ENCODE measurements around the gene HDAC10.

The HDAC10 gene

DNA sequence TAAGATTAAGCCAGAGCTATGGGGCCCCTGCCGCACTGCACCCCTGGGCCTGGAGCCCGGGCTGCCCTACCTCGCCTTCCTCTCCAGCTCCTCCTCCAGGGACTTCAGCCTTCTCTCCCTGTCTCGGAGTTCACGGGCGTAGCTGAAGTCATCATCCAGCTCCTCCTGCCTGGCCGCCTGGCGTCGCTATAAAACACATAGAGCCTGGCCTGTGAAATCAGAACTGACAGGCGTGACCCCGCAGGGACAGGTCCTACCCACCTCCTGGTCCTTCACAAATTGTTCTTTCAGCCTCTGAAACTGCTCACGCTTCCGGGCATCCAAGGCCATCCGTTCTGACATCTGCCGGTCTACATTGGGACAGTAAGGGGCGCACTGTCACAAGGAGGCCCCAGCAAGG is 27.0 kb downstream of the HDAC10 start:
- no peak overlapping the region for H2AK5ac ChIP-seq (ENCODE audit: low read length)
- H3K79me2 ChIP-seq (ENCODE audit: control insufficient read depth, insufficient read depth, low read length, poor library complexity), result no peaks in the 10 kb centered on the region
- H3K18ac ChIP-seq (ENCODE audit: low read length), result no peak overlapping the region
- no peak overlapping the region for H3K4me2 ChIP-seq (ENCODE audit: low read length)
- no peak overlapping the region for H2BK5ac ChIP-seq (ENCODE audit: low read depth, low read length, poor library complexity)
- peaks cover 63 to 72% of the 10 kb centered on the region in 2 experiments for H3K36me3 ChIP-seq (ENCODE audit: control insufficient read depth in 1 of 2, insufficient read depth in 2 of 2, low read length in 2 of 2)
- no peak overlapping the region for H3K4me3 ChIP-seq (ENCODE audit: low read depth, low read length)
- no peak overlapping the region for H2BK12ac ChIP-seq (ENCODE audit: low read length)
- no peak overlapping the region for H3K23ac ChIP-seq (ENCODE audit: low read length)
- no peak for DNase-seq
- H3K4me1 ChIP-seq (ENCODE audit: control insufficient read depth in 1 of 2, insufficient read depth in 2 of 2, low read length in 2 of 2), result no peaks in the 10 kb centered on the region
- H2BK120ac ChIP-seq (ENCODE audit: insufficient read depth, low read length, poor library complexity), result no peak overlapping the region
- no peak overlapping the region for H3K4ac ChIP-seq (ENCODE audit: low read depth, low read length)
- no peak overlapping the region for H2AFZ ChIP-seq (ENCODE audit: insufficient read depth, low read length, poor library complexity)
- no peak overlapping the region for H3K27ac ChIP-seq (ENCODE audit: low read depth, low read length)
- H3K27me3 ChIP-seq (ENCODE audit: insufficient read depth, low read length), result no peaks in the 10 kb centered on the region
- no peak overlapping the region for H3K14ac ChIP-seq (ENCODE audit: low read length)
- no peak overlapping the region for H4K91ac ChIP-seq (ENCODE audit: low read depth, low read length)
- H3K79me1 ChIP-seq (ENCODE audit: low read length), result no peaks in the 10 kb centered on the region
- H4K8ac ChIP-seq (ENCODE audit: low read depth, low read length), result no peak overlapping the region
- no peak overlapping the region for H4K12ac ChIP-seq (ENCODE audit: low read depth, low read length)
- WGBS (ENCODE audit: extremely low coverage, insufficient coverage, insufficient read length), result no CpG with 5 or more reads among the region's 16 CpGs
- no peak overlapping the region for H3K9ac ChIP-seq (ENCODE audit: low read length)
- peaks cover 10% of the 10 kb centered on the region for H3K9me3 ChIP-seq (ENCODE audit: insufficient read depth, low read depth, low read length)

DNA sequence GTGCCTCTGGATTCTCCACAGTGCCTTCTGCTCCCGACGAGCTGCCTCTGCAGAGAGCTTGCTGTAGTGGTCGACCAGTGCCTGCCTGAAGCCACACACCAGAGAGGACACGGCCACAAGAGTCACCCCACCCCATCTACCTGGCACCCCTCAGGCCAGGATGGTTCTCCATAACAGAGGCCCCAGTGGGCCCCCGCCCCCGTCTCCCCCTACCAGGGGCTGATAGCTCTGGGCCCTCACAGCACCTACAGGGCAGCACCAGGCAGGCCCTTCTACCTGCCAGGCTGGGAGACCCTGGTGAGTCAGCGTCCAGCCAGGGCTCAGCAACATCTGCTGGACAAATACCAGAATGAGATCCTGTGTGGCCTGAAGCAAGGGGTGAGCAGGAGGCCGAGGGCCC is 28.6 kb downstream of the HDAC10 start:
- peaks cover 10% of the 10 kb centered on the region for H3K9me3 ChIP-seq (ENCODE audit: insufficient read depth, low read depth, low read length)
- WGBS (ENCODE audit: extremely low coverage, insufficient coverage, insufficient read length), result no CpG with 5 or more reads among the region's 8 CpGs
- no peaks in the 10 kb centered on the region for H3K27me3 ChIP-seq (ENCODE audit: insufficient read depth, low read length)
- no peak overlapping the region for H3K4ac ChIP-seq (ENCODE audit: low read depth, low read length)
- H3K14ac ChIP-seq (ENCODE audit: low read length), result no peak overlapping the region
- H3K4me2 ChIP-seq (ENCODE audit: low read length), result no peak overlapping the region
- no peak overlapping the region for H3K23ac ChIP-seq (ENCODE audit: low read length)
- H2BK5ac ChIP-seq (ENCODE audit: low read depth, low read length, poor library complexity), result no peak overlapping the region
- no peak overlapping the region for H4K91ac ChIP-seq (ENCODE audit: low read depth, low read length)
- no peak overlapping the region for H2BK120ac ChIP-seq (ENCODE audit: insufficient read depth, low read length, poor library complexity)
- no peak overlapping the region for H3K9ac ChIP-seq (ENCODE audit: low read length)
- no peak for DNase-seq
- H3K18ac ChIP-seq (ENCODE audit: low read length), result no peak overlapping the region
- no peaks in the 10 kb centered on the region for H3K79me1 ChIP-seq (ENCODE audit: low read length)
- H2AK5ac ChIP-seq (ENCODE audit: low read length), result no peak overlapping the region
- no peak overlapping the region for H2BK12ac ChIP-seq (ENCODE audit: low read length)
- no peak overlapping the region for H3K4me3 ChIP-seq (ENCODE audit: low read depth, low read length)
- no peak overlapping the region for H4K8ac ChIP-seq (ENCODE audit: low read depth, low read length)
- H4K12ac ChIP-seq (ENCODE audit: low read depth, low read length), result no peak overlapping the region
- H2AFZ ChIP-seq (ENCODE audit: insufficient read depth, low read length, poor library complexity), result no peak overlapping the region
- H3K36me3 ChIP-seq (ENCODE audit: control insufficient read depth in 1 of 2, insufficient read depth in 2 of 2, low read length in 2 of 2), result peaks cover 76 to 82% of the 10 kb centered on the region in 2 experiments
- no peak overlapping the region for H3K27ac ChIP-seq (ENCODE audit: low read depth, low read length)
- H3K4me1 ChIP-seq (ENCODE audit: control insufficient read depth in 1 of 2, insufficient read depth in 2 of 2, low read length in 2 of 2), result no peaks in the 10 kb centered on the region
- H3K79me2 ChIP-seq (ENCODE audit: control insufficient read depth, insufficient read depth, low read length, poor library complexity), result no peaks in the 10 kb centered on the region

DNA sequence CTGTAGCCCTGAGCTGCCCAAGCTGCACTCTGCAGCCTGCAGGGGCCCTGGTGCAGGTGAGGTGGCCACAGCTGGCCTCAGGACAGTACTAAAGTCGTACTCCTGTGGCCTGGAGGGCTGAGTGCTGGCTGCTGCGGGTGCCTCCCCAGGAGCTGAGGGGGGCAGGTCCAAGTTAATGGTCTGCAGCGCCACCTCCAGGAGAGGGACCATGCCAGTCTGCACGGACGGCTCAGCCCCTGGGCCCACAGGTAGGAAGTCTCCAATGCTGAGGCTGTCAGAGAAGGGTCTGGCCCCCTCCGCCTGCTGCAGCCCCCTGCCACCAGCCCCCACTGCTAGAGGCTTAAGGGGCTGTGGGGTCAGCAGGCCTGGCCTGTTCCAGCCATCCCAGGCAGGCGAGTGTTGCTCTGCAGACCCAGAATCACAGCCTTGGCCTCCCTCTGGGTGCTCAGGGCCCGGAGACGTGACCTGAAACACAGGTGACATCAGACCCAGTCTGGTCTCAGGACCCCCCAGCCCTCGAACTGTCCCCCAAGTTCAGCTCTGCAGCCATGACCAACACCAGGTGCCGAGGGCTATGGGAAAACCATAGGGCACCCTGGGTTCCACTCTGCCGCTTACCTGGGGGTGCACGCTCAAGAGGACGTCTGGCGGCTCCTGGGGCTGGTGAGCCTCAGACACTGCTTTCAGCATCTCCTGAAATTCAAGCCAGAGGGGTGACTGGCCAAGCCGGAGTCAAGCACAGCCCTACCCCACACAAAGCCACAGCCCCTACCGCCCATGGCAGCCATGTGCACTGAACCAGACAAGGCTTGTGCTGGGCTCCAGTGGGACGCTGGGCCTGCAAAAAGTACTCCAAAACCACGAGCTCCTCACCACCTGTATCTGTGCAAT is 29.4 kb downstream of the HDAC10 start:
- no CpG with 5 or more reads among the region's 19 CpGs for WGBS (ENCODE audit: extremely low coverage, insufficient coverage, insufficient read length)

DNA sequence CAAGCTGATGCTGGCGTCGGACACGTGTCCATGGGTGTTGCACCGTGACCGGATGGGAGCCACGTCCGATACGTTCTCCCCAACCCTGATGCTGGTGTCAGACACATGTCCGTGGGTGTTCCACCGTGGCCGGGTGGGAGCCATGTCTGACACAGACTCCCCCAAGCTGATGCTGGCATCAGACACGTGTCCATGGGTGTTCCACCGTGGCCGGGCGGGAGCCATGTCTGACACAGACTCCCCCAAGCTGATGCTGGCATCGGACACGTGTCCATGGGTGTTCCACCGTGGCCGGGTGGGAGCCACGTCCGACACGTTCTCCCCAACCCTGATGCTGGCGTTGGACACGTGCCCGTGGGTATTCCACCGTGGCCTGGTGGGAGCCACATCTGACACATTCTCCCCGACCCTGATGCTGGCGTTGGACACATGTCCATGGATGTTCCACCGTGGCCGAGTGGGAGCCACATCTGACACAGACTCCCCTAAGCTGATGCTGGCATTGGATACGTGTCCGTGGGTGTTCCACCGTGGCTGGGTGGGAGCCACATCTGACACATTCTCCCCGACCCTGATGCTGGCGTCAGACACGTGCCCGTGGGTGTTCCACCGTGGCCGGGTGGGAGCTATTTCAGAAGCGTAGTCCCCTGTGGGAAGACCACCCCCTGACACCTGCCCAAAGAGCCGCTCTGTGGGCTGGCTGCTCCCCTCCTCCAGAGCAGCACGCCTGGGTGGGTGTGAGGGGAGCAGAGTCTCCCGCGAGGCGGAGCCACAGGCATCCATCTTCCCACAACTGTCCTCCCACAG is 30.3 kb downstream of the HDAC10 start:
- DNase-seq, result no peak
- H3K27ac ChIP-seq (ENCODE audit: low read depth, low read length), result no peak overlapping the region
- H3K9ac ChIP-seq (ENCODE audit: low read length), result no peak overlapping the region
- no peaks in the 10 kb centered on the region for H3K79me1 ChIP-seq (ENCODE audit: low read length)
- H2BK12ac ChIP-seq (ENCODE audit: low read length), result no peak overlapping the region
- H3K18ac ChIP-seq (ENCODE audit: low read length), result no peak overlapping the region
- no peak overlapping the region for H3K4me3 ChIP-seq (ENCODE audit: low read depth, low read length)
- WGBS (ENCODE audit: extremely low coverage, insufficient coverage, insufficient read length), result no CpG with 5 or more reads among the region's 45 CpGs
- H3K23ac ChIP-seq (ENCODE audit: low read length), result no peak overlapping the region
- H2BK5ac ChIP-seq (ENCODE audit: low read depth, low read length, poor library complexity), result no peak overlapping the region
- no peaks in the 10 kb centered on the region for H3K79me2 ChIP-seq (ENCODE audit: control insufficient read depth, insufficient read depth, low read length, poor library complexity)
- H2BK120ac ChIP-seq (ENCODE audit: insufficient read depth, low read length, poor library complexity), result no peak overlapping the region
- no peak overlapping the region for H4K91ac ChIP-seq (ENCODE audit: low read depth, low read length)
- H3K4ac ChIP-seq (ENCODE audit: low read depth, low read length), result no peak overlapping the region
- no peak overlapping the region for H3K14ac ChIP-seq (ENCODE audit: low read length)
- peaks cover 89% of the 10 kb centered on the region in 2 experiments for H3K36me3 ChIP-seq (ENCODE audit: control insufficient read depth in 1 of 2, insufficient read depth in 2 of 2, low read length in 2 of 2)
- no peak overlapping the region for H4K12ac ChIP-seq (ENCODE audit: low read depth, low read length)
- no peaks in the 10 kb centered on the region for H3K27me3 ChIP-seq (ENCODE audit: insufficient read depth, low read length)
- peaks cover 10% of the 10 kb centered on the region for H3K9me3 ChIP-seq (ENCODE audit: insufficient read depth, low read depth, low read length)
- H3K4me1 ChIP-seq (ENCODE audit: control insufficient read depth in 1 of 2, insufficient read depth in 2 of 2, low read length in 2 of 2), result no peaks in the 10 kb centered on the region
- no peak overlapping the region for H3K4me2 ChIP-seq (ENCODE audit: low read length)
- no peak overlapping the region for H2AFZ ChIP-seq (ENCODE audit: insufficient read depth, low read length, poor library complexity)
- H2AK5ac ChIP-seq (ENCODE audit: low read length), result no peak overlapping the region
- no peak overlapping the region for H4K8ac ChIP-seq (ENCODE audit: low read depth, low read length)

More for the DNA sequence above, 29.4 kb downstream of the HDAC10 start:
- DNase-seq, result no peak
- H3K23ac ChIP-seq (ENCODE audit: low read length), result no peak overlapping the region
- H4K91ac ChIP-seq (ENCODE audit: low read depth, low read length), result no peak overlapping the region
- H3K14ac ChIP-seq (ENCODE audit: low read length), result no peak overlapping the region
- no peak overlapping the region for H2BK5ac ChIP-seq (ENCODE audit: low read depth, low read length, poor library complexity)
- no peaks in the 10 kb centered on the region for H3K4me1 ChIP-seq (ENCODE audit: control insufficient read depth in 1 of 2, insufficient read depth in 2 of 2, low read length in 2 of 2)
- H3K27ac ChIP-seq (ENCODE audit: low read depth, low read length), result no peak overlapping the region
- H3K4ac ChIP-seq (ENCODE audit: low read depth, low read length), result no peak overlapping the region
- no peak overlapping the region for H2BK120ac ChIP-seq (ENCODE audit: insufficient read depth, low read length, poor library complexity)
- H2BK12ac ChIP-seq (ENCODE audit: low read length), result no peak overlapping the region
- H3K9ac ChIP-seq (ENCODE audit: low read length), result no peak overlapping the region
- no peaks in the 10 kb centered on the region for H3K79me1 ChIP-seq (ENCODE audit: low read length)
- no peak overlapping the region for H2AFZ ChIP-seq (ENCODE audit: insufficient read depth, low read length, poor library complexity)
- peaks cover 84 to 88% of the 10 kb centered on the region in 2 experiments for H3K36me3 ChIP-seq (ENCODE audit: control insufficient read depth in 1 of 2, insufficient read depth in 2 of 2, low read length in 2 of 2)
- H3K9me3 ChIP-seq (ENCODE audit: insufficient read depth, low read depth, low read length), result peaks cover 10% of the 10 kb centered on the region
- no peaks in the 10 kb centered on the region for H3K27me3 ChIP-seq (ENCODE audit: insufficient read depth, low read length)
- no peak overlapping the region for H2AK5ac ChIP-seq (ENCODE audit: low read length)
- H3K18ac ChIP-seq (ENCODE audit: low read length), result no peak overlapping the region
- H4K8ac ChIP-seq (ENCODE audit: low read depth, low read length), result no peak overlapping the region
- H3K4me3 ChIP-seq (ENCODE audit: low read depth, low read length), result no peak overlapping the region
- no peak overlapping the region for H3K4me2 ChIP-seq (ENCODE audit: low read length)
- no peak overlapping the region for H4K12ac ChIP-seq (ENCODE audit: low read depth, low read length)
- no peaks in the 10 kb centered on the region for H3K79me2 ChIP-seq (ENCODE audit: control insufficient read depth, insufficient read depth, low read length, poor library complexity)
